GM06990 (cell line): ENCODE measurements around the gene ZBP1.

ENCODE experiments used
- DNase-seq: peaks from one replicate; pipeline ENCODE4 v3.0.0-alpha.2; 2011; ENCODE audit not compliant: insufficient read length; ENCODE audit errors: extremely low read depth
- H3K27me3 ChIP-seq: replicated peaks from 2 replicates; pipeline ENCODE4 v1.6.0; 2011; ENCODE audit warnings: low read length; ENCODE audit not compliant: control insufficient read depth, insufficient read depth
- H3K36me3 ChIP-seq: 2 replicates; pipeline ENCODE4 v1.5.1; 2011; ENCODE audit warnings: low read length; ENCODE audit not compliant: control insufficient read depth, insufficient read depth
- H3K4me3 ChIP-seq: replicated peaks from 2 replicates; pipeline ENCODE4 v1.5.1; 2011; ENCODE audit warnings: low read depth, mild to moderate bottlenecking, control low read depth, low read length
- CTCF ChIP-seq: IDR thresholded peaks from 2 replicates; pipeline ENCODE4 v1.5.1; 2011; ENCODE audit warnings: low read length, control low read depth, mild to moderate bottlenecking, inconsistent platforms; ENCODE audit not compliant: insufficient read depth, poor library complexity, severe bottlenecking

The ZBP1 gene

GRCh38 chr20:57614490-57615444, 5.5 kb downstream of the ZBP1 start:
- H3K36me3 ChIP-seq = peaks cover 2% of the 10 kb centered on the region
- no peaks in the 10 kb centered on the region for H3K27me3 ChIP-seq
- H3K4me3 ChIP-seq = no peak overlapping the region
- no peak for DNase-seq
- TF ChIP-seq CTCF = no peak

GRCh38 chr20:57613481-57613921, 6.7 kb downstream of the ZBP1 start:
- Histone ChIP-seq H3K4me3 (no peak overlapping the region), H3K36me3 (peaks cover 2% of the 10 kb centered on the region), H3K27me3 (no peaks in the 10 kb centered on the region)
- TF ChIP-seq CTCF = no peak
- DNase-seq = no peak

- H3K36me3 ChIP-seq = peaks cover 2% of the 10 kb centered on the region
- DNase-seq = no peak
- no peaks in the 10 kb centered on the region for H3K27me3 ChIP-seq
- no peak overlapping the region for H3K4me3 ChIP-seq
- no peak for TF ChIP-seq CTCF
These were observed 7.3 kb downstream of the ZBP1 start for GRCh38 chr20:57612916-57613315.

- no peak for DNase-seq
- peaks cover 2% of the 10 kb centered on the region for H3K36me3 ChIP-seq
- TF ChIP-seq CTCF = no peak
- H3K4me3 ChIP-seq = no peak overlapping the region
- H3K27me3 ChIP-seq = no peaks in the 10 kb centered on the region
These were observed 7.8 kb downstream of the ZBP1 start for GRCh38 chr20:57612436-57612835.

- TF ChIP-seq CTCF = no peak
- no peak for DNase-seq
- peaks cover 2% of the 10 kb centered on the region for H3K36me3 ChIP-seq
- no peak overlapping the region for H3K4me3 ChIP-seq
- no peaks in the 10 kb centered on the region for H3K27me3 ChIP-seq
These were observed 8.5 kb downstream of the ZBP1 start for GRCh38 chr20:57611586-57612311.
